Fibroblast of the aortic adventitia (primary cell): ENCODE results near the gene EZH1. TPM values are rescaled to one million over a fixed set of nuclear protein-coding genes. Genes with fewer than 3 reads are reported as not detected.

Experiments used
- DNase-seq: peaks from one replicate; pipeline ENCODE4 v3.0.0-alpha.2; 2010; ENCODE audit warnings: low read depth
- H3K4me3 ChIP-seq: 2 replicates; pipeline ENCODE4 v1.5.1; 2011; ENCODE audit warnings: low read depth, mild to moderate bottlenecking, control low read depth, low read length, moderate library complexity
- small RNA-seq: library from RNA; depleted of rRNA; stranded (forward); fragments of <200 nt; gene quantifications from one replicate; pipeline ENCODE3, GENCODE V24; 2012
- total RNA-seq: library from RNA; depleted of rRNA; stranded (reverse); fragments of >200 nt; gene quantifications from 2 replicates; pipeline ENCODE4 v1.2.3, GENCODE V29; 2012; ENCODE audit warnings: low replicate concordance
- TF ChIP-seq, protein P1 (sequence below): IDR thresholded peaks from 2 replicates; pipeline ENCODE4 v1.5.1; 2011; ENCODE audit warnings: mild to moderate bottlenecking, low read length, control low read depth, inconsistent platforms; ENCODE audit not compliant: insufficient read depth

EZH1 gene
- total RNA-seq, 1 donor, result 31.4 TPM

- no peak overlapping the region for H3K4me3 ChIP-seq
- TF ChIP-seq, protein P1, sequence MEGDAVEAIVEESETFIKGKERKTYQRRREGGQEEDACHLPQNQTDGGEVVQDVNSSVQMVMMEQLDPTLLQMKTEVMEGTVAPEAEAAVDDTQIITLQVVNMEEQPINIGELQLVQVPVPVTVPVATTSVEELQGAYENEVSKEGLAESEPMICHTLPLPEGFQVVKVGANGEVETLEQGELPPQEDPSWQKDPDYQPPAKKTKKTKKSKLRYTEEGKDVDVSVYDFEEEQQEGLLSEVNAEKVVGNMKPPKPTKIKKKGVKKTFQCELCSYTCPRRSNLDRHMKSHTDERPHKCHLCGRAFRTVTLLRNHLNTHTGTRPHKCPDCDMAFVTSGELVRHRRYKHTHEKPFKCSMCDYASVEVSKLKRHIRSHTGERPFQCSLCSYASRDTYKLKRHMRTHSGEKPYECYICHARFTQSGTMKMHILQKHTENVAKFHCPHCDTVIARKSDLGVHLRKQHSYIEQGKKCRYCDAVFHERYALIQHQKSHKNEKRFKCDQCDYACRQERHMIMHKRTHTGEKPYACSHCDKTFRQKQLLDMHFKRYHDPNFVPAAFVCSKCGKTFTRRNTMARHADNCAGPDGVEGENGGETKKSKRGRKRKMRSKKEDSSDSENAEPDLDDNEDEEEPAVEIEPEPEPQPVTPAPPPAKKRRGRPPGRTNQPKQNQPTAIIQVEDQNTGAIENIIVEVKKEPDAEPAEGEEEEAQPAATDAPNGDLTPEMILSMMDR, result no peak
- DNase-seq, result no peak
Measured at GRCh38 chr17:42651392-42651791, 93.4 kb downstream of the EZH1 start.

Small RNA genes lying within 50 kb of the gene (small RNA-seq; reads per million reads assigned to genes)
- gene HMGN2P15 (not detected), gene MIR6780A (not detected)

Other genes starting within 250 kb of the EZH1 start
- 28.9 and 41.8 TPM in 2 replicates for gene NAGLU, start 208.8 kb downstream of the EZH1 start, total RNA-seq
- gene HSD17B1, start 192.1 kb downstream of the EZH1 start, total RNA-seq, result 0.99 and 4.7 TPM in 2 replicates
- 11.0 and 19.1 TPM in 2 replicates for gene COASY, start 182.9 kb downstream of the EZH1 start, total RNA-seq
- 10.5 and 41.8 TPM in 2 replicates for gene MLX, start 177.9 kb downstream of the EZH1 start, total RNA-seq
- gene PSMC3IP, start 167.3 kb downstream of the EZH1 start, total RNA-seq, result 0.49 and 18.3 TPM in 2 replicates
- 41.1 and 52.6 TPM in 2 replicates for gene RETREG3, start 135.7 kb downstream of the EZH1 start, total RNA-seq
- 15.3 and 50.6 TPM in 2 replicates for gene TUBG1, start 135.4 kb downstream of the EZH1 start, total RNA-seq
- gene TUBG2, start 85.8 kb downstream of the EZH1 start, total RNA-seq, result 4.3 and 12.1 TPM in 2 replicates
- 15.5 and 15.6 TPM in 2 replicates for gene PLEKHH3, start 68.0 kb downstream of the EZH1 start, total RNA-seq
- 4.3 and 4.9 TPM in 2 replicates for gene CCR10, start 63.2 kb downstream of the EZH1 start, total RNA-seq
- gene CNTNAP1, start 62.5 kb downstream of the EZH1 start, total RNA-seq, result 32.0 and 41.5 TPM in 2 replicates
- gene RAMP2, start 16.2 kb upstream of the EZH1 start, total RNA-seq, result 0.27 and 4.8 TPM in 2 replicates
- gene VPS25, start 28.4 kb upstream of the EZH1 start, total RNA-seq, result 4.2 and 57.2 TPM in 2 replicates
- 0.45 and 3.5 TPM in 2 replicates for gene WNK4, start 35.6 kb upstream of the EZH1 start, total RNA-seq
- 40.8 and 67.5 TPM in 2 replicates for gene COA3, start 53.7 kb upstream of the EZH1 start, total RNA-seq
- 0.54 TPM in 1 of 2 replicates, not detected in the other for gene CNTD1, start 53.8 kb upstream of the EZH1 start, total RNA-seq
- 72.6 and 99.3 TPM in 2 replicates for gene BECN1, start 79.2 kb upstream of the EZH1 start, total RNA-seq
- 86.3 and 101 TPM in 2 replicates for gene PSME3, start 88.4 kb upstream of the EZH1 start, total RNA-seq
- 0.25 and 0.72 TPM in 2 replicates for gene AOC2, start 99.5 kb upstream of the EZH1 start, total RNA-seq
- under 0.01 and 0.08 TPM in 2 replicates for gene AOC3, start 106.2 kb upstream of the EZH1 start, total RNA-seq
- gene G6PC1, start 155.8 kb upstream of the EZH1 start, total RNA-seq, result not detected in 2 replicates
- 18.9 and 20.0 TPM in 2 replicates for gene AARSD1, start 219.4 kb upstream of the EZH1 start, total RNA-seq
- 0.18 and 0.65 TPM in 2 replicates for gene PTGES3L, start 235.0 kb upstream of the EZH1 start, total RNA-seq
- gene RUNDC1, start 235.5 kb upstream of the EZH1 start, total RNA-seq, result 7.7 and 12.1 TPM in 2 replicates